NT2/D1 (cell line): Measurements from ENCODE around the gene FXYD3.

ENCODE experiments used
- DNase-seq: peaks from one replicate; pipeline ENCODE4 v3.0.0-alpha.2; 2011; ENCODE audit warnings: low read depth, low spot score
- H3K27me3 ChIP-seq: 2 replicates; pipeline ENCODE4 v1.6.0; 2011; ENCODE audit warnings: mild to moderate bottlenecking; ENCODE audit not compliant: insufficient read length, insufficient read depth
- H3K36me3 ChIP-seq: 2 replicates; pipeline ENCODE4 v1.6.1; 2011; ENCODE audit warnings: mild to moderate bottlenecking, low read length, mixed read lengths; ENCODE audit not compliant: insufficient read depth, insufficient read length
- H3K4me1 ChIP-seq: 2 replicates; pipeline ENCODE4 v1.5.1; 2011; ENCODE audit not compliant: insufficient read depth, insufficient read length
- H3K4me3 ChIP-seq: 2 replicates; pipeline ENCODE4 v1.5.1; 2011; ENCODE audit warnings: low read depth; ENCODE audit not compliant: insufficient read length
- H3K9ac ChIP-seq: 2 replicates; pipeline ENCODE4 v1.6.0; 2011; ENCODE audit warnings: low read depth; ENCODE audit not compliant: insufficient read length
- H3K9me3 ChIP-seq: 2 replicates; pipeline ENCODE4 v1.5.1; 2011; ENCODE audit warnings: mild to moderate bottlenecking, low read length; ENCODE audit not compliant: insufficient read depth
- SUZ12 ChIP-seq: IDR thresholded peaks from 2 replicates; pipeline ENCODE4 v1.6.1; 2011; ENCODE audit not compliant: insufficient read length, insufficient read depth; ENCODE audit errors: extremely low read depth
- YY1 ChIP-seq: IDR thresholded peaks from 2 replicates; pipeline ENCODE4 v1.6.1; 2011; ENCODE audit not compliant: insufficient read length, insufficient read depth
- ZNF274 ChIP-seq: IDR thresholded peaks from 2 replicates; pipeline ENCODE4 v1.6.1; 2011; ENCODE audit warnings: mild to moderate bottlenecking, low read depth, low read length

The FXYD3 gene

DNA sequence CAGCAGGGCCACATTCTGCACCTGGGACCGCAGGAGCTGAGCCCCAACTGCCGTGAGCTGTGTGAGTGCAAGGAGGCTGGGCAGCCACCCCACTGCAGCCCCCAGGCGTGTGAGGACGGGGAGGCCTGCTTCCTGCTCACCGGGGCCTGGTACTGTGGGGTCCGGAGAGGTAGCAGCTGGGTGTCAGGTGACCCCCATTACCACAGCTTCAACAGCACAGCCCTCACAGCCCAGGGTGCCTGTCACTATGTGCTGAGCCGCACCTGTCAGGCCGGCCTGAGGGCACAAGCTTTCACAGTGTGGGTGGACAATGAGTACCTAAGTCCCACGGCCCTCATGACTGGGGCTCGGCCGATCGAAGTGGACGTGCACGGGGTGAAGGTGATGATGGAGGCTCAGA, 35.8 kb upstream of the FXYD3 start:
- TF ChIP-seq YY1 (no peak), ZNF274 (no peak)
- Histone ChIP-seq H3K4me1 (peaks cover 3% of the 10 kb centered on the region), H3K36me3 (no peaks in the 10 kb centered on the region), H3K9me3 (no peaks in the 10 kb centered on the region), H3K27me3 (no peaks in the 10 kb centered on the region), H3K4me3 (no peak overlapping the region), H3K9ac (no peak overlapping the region)
- DNase-seq: no peak

- DNase-seq: no peak
- Histone ChIP-seq H3K4me1 (peaks cover 3% of the 10 kb centered on the region), H3K9ac (no peak overlapping the region), H3K9me3 (no peaks in the 10 kb centered on the region), H3K27me3 (no peaks in the 10 kb centered on the region), H3K4me3 (no peak overlapping the region), H3K36me3 (no peaks in the 10 kb centered on the region)
- no peak for TF ChIP-seq SUZ12
- TF ChIP-seq YY1: no peak
- TF ChIP-seq ZNF274: no peak
Observed at GRCh38 chr19:35080613-35081170, 34.9 kb upstream of the FXYD3 start.

DNA sequence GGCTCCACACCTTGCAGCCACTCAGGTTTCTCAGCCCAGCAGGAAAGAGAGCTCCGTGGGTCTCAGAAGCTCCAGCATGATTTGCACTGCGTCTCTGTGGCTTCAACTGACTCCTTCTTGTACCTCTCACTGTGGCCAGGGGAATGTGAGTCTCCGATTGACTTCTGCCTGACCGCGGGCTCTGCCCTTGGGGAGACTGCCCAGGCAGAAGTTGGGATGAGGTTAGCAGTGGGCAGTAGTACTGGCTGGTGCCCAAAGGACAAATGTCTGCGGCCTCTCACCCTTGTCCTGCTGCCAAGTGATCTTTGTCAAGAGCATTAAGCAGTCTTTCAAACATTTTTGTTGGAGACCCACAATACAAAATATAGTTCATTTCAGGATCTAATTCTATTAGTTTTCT, 34.4 kb upstream of the FXYD3 start:
- no peak overlapping the region for H3K4me3 ChIP-seq
- TF ChIP-seq SUZ12: no peak
- TF ChIP-seq ZNF274: no peak
- no peak for TF ChIP-seq YY1

DNA sequence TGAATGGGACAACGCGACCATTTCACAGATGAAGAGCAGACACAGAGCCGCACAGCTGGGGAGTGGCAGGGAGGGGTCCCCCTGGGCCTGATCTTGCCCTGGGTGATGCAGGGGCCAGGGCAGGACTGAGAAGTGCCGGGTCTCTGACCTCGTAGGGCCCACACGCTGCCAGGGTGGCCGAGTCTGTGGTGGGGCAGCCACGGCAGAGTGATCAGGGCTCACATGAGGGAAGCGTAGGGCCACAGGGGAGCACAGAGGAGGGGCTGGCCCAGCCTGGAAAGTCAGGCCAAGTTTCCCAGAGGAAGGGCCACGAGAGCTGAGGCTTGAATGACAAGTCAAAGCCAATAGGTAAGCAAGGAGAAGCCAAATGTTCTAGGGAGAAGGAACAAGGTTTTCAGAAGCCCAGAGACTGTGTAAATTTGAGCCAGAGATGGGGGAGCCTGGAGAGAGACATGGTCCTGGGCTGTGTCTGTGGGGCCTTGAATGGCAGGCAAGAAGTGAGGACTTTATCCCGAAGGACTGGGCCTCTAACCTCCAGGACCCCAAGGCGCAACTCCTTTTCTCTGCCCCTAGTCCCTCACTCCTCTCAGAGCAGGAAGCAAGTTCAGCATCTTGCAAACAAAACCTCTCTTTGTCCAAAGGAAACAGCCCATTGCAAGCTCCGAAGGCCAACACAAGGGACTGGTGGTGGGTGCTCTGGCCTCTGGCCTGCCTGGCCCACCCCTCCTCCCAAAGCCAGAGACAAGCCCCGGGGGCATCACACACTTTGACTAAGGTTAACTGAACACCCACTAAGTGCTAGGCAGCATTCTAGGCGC, 31.7 kb upstream of the FXYD3 start:
- TF ChIP-seq SUZ12 (no peak), YY1 (no peak), ZNF274 (no peak)
- Histone ChIP-seq H3K4me1 (peaks cover 7% of the 10 kb centered on the region), H3K27me3 (no peaks in the 10 kb centered on the region), H3K9me3 (no peaks in the 10 kb centered on the region), H3K9ac (no peak overlapping the region), H3K36me3 (no peaks in the 10 kb centered on the region), H3K4me3 (no peak overlapping the region)
- no peak for DNase-seq

More for the DNA sequence above, 34.4 kb upstream of the FXYD3 start:
- no peak for DNase-seq
- Histone ChIP-seq H3K27me3 (no peaks in the 10 kb centered on the region), H3K4me1 (peaks cover 3% of the 10 kb centered on the region), H3K36me3 (no peaks in the 10 kb centered on the region), H3K9me3 (no peaks in the 10 kb centered on the region), H3K9ac (no peak overlapping the region)

DNA sequence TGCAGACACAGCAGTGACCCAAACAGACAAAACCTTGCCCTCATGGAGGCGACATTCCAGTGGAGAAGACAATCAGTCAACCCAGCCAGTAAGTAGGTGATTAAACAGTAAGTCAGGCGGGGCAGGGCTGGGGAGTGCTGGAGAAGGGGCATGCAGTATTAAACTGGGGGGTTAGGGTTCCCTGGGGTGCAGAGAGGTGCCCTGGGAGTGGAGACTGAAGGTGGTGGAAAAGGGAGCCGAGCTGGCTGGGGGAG, 31.2 kb upstream of the FXYD3 start:
- DNase-seq: no peak
- Histone ChIP-seq H3K4me1 (peaks cover 7% of the 10 kb centered on the region), H3K4me3 (no peak overlapping the region), H3K9me3 (no peaks in the 10 kb centered on the region), H3K36me3 (no peaks in the 10 kb centered on the region), H3K27me3 (no peaks in the 10 kb centered on the region), H3K9ac (no peak overlapping the region)
- TF ChIP-seq ZNF274 (no peak), SUZ12 (no peak), YY1 (no peak)

GRCh38 chr19:35085947-35086346, 29.7 kb upstream of the FXYD3 start:
- H3K9ac ChIP-seq: no peak overlapping the region
- TF ChIP-seq SUZ12 (no peak), ZNF274 (no peak), YY1 (no peak)
- peaks cover 9% of the 10 kb centered on the region for H3K4me1 ChIP-seq
- no peak for DNase-seq
- no peaks in the 10 kb centered on the region for H3K9me3 ChIP-seq
- no peak overlapping the region for H3K4me3 ChIP-seq
- no peaks in the 10 kb centered on the region for H3K27me3 ChIP-seq
- no peaks in the 10 kb centered on the region for H3K36me3 ChIP-seq

GRCh38 chr19:35086455-35086854, 29.2 kb upstream of the FXYD3 start:
- Histone ChIP-seq H3K4me3 (no peak overlapping the region), H3K36me3 (no peaks in the 10 kb centered on the region), H3K9me3 (no peaks in the 10 kb centered on the region), H3K27me3 (no peaks in the 10 kb centered on the region), H3K4me1 (peaks cover 10% of the 10 kb centered on the region), H3K9ac (no peak overlapping the region)
- DNase-seq: no peak
- TF ChIP-seq ZNF274: no peak
- TF ChIP-seq YY1: no peak
- TF ChIP-seq SUZ12: no peak
